Stomach smooth muscle (tissue), 2 donors: ENCODE results near the gene ZCCHC7.
"Not testable (repeated sequence)": the region's sequence is repeated elsewhere in the genome, so short reads cannot be mapped to it uniquely, and the experiment has no call there.

Experiments
- H3K27ac ChIP-seq: one replicate; pipeline ENCODE4 v1.7.0; 2013; ENCODE audit warnings: mild to moderate bottlenecking, low read length, inconsistent platforms
- H3K27me3 ChIP-seq, 2 donors: one replicate each; pipeline ENCODE4 v1.7.0; 2013; ENCODE audit warnings: low read length in 2 of 2; ENCODE audit not compliant: insufficient read depth in 2 of 2, control insufficient read depth in 1 of 2
- H3K36me3 ChIP-seq, 2 donors: one replicate each; pipeline ENCODE4 v1.7.0; 2013; ENCODE audit warnings: low read length in 2 of 2; ENCODE audit not compliant: control insufficient read depth in 2 of 2, insufficient read depth in 2 of 2
- H3K4me1 ChIP-seq: one replicate; pipeline ENCODE4 v1.7.0; 2013; ENCODE audit warnings: low read length; ENCODE audit not compliant: control insufficient read depth, insufficient read depth
- H3K4me3 ChIP-seq, 2 donors: one replicate each; pipeline ENCODE4 v1.7.0; 2013; ENCODE audit warnings: low read length in 2 of 2
- H3K9ac ChIP-seq, 2 donors: one replicate each; pipeline ENCODE4 v1.7.0; 2013; ENCODE audit warnings: low read length in 2 of 2, mild to moderate bottlenecking in 1 of 2
- H3K9me3 ChIP-seq, 2 donors: one replicate each; pipeline ENCODE4 v1.7.0; 2013; ENCODE audit warnings: low read length in 2 of 2; ENCODE audit not compliant: control insufficient read depth in 2 of 2
- donor health status: healthy.
- donor health status: Pancreatic carcinoma.

ZCCHC7 gene

GRCh38 chr9:37172557-37172956, 52.2 kb downstream of the ZCCHC7 start:
- Histone ChIP-seq H3K36me3 (no peaks in the 10 kb centered on the region), H3K27me3 (no peaks in the 10 kb centered on the region), H3K9me3 (no peaks in the 10 kb centered on the region), H3K9ac (no peak overlapping the region), H3K4me3 (no peak overlapping the region), H3K4me1 (no peaks in the 10 kb centered on the region), H3K27ac (no peak overlapping the region)

DNA sequence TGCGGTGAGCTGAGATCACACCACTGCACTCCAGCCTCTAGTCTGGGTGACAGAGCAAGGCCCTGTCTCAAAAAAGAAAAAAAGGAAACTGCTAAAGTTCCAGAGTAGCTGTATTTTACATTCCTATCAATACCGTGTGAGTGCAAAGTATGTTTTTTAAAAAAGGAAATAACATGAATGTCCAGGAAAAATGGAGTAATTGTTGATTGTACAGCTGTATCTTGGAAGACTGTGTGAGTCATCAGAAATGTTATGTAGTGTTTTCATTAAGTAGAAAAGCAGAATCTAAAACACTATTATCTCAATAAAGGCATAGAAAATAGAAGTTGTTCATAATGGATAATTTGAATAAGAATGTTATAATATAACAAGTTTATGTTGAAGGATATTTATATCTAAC, 53.9 kb downstream of the ZCCHC7 start:
- no peak overlapping the region for H3K9ac ChIP-seq
- no peaks in the 10 kb centered on the region for H3K27me3 ChIP-seq
- no peaks in the 10 kb centered on the region for H3K4me1 ChIP-seq
- H3K4me3 ChIP-seq, result no peak overlapping the region
- no peak overlapping the region for H3K27ac ChIP-seq
- H3K36me3 ChIP-seq, result no peaks in the 10 kb centered on the region
- H3K9me3 ChIP-seq, result no peaks in the 10 kb centered on the region

DNA sequence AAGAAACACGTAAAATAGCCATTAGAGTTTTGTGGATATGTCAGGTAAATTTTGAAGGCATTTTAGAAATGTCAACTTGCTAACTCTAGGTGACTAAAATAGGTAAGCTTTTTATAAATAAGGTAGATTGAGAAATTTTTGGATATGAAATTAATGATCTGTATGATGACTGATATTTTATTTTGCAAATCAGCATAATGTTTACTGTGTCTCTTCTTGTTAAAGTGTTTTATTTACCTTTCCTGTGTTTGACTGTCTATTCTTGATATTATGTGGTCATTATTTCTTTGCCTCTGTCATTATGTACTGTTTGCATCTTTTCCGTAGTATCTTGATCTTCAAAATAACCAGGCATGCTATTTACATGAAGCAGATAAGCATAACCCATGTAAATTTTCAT, 58.4 kb downstream of the ZCCHC7 start:
- Histone ChIP-seq H3K36me3 (no peaks in the 10 kb centered on the region), H3K27me3 (no peaks in the 10 kb centered on the region), H3K9me3 (no peaks in the 10 kb centered on the region), H3K27ac (no peak overlapping the region), H3K4me3 (no peak overlapping the region), H3K4me1 (no peaks in the 10 kb centered on the region), H3K9ac (no peak overlapping the region)

DNA sequence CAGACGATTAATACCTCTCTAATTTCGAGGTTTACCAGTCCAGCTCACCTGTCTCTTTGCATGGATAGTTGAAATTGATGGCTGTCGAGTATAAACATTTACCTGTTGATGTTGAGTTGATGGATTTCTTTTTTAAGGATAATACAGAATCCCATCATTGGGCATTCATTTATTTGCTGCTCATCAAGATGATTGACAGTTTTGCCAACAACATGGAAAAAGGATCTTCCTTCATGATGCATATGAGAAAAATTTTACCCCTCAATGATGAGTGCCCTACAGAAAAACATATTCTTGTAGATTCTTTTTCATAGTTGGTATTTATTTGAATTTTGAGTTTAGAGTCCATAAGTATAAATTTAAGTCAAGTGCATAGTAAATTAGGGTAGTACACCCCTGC, 59.2 kb downstream of the ZCCHC7 start:
- Histone ChIP-seq H3K4me3 (no peak overlapping the region), H3K9me3 (no peaks in the 10 kb centered on the region), H3K27ac (no peak overlapping the region), H3K9ac (no peak overlapping the region), H3K27me3 (no peaks in the 10 kb centered on the region), H3K4me1 (no peaks in the 10 kb centered on the region), H3K36me3 (no peaks in the 10 kb centered on the region)

GRCh38 chr9:37180138-37180537, 59.8 kb downstream of the ZCCHC7 start:
- Histone ChIP-seq H3K9me3 (no peaks in the 10 kb centered on the region), H3K27me3 (no peaks in the 10 kb centered on the region), H3K4me3 (no peak overlapping the region), H3K4me1 (no peaks in the 10 kb centered on the region), H3K36me3 (no peaks in the 10 kb centered on the region), H3K9ac (no peak overlapping the region), H3K27ac (no peak overlapping the region)

DNA sequence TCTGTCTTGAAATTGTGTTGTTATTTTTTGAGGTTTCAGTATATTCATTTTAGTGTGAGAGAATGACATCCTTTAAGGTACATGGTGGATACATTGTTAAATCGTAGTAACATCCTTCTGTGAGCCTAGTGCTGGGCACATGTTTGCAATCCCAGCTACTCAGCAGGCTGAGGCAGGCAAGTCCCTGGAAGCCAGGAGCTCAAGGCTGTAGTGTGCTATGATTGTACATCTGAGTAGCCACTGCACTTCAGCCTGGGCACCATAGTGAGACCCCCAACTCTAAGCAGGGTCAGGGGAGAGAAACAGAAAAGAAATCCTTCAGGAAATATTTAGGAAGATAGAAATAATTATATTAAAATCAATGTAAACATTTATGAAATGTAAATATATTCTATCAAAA, 62.3 kb downstream of the ZCCHC7 start:
- H3K27me3 ChIP-seq, result no peaks in the 10 kb centered on the region
- H3K36me3 ChIP-seq, result no peaks in the 10 kb centered on the region
- no peak overlapping the region for H3K9ac ChIP-seq
- H3K27ac ChIP-seq, result no peak overlapping the region
- no peak overlapping the region for H3K4me3 ChIP-seq
- H3K4me1 ChIP-seq, result no peaks in the 10 kb centered on the region
- no peaks in the 10 kb centered on the region for H3K9me3 ChIP-seq

DNA sequence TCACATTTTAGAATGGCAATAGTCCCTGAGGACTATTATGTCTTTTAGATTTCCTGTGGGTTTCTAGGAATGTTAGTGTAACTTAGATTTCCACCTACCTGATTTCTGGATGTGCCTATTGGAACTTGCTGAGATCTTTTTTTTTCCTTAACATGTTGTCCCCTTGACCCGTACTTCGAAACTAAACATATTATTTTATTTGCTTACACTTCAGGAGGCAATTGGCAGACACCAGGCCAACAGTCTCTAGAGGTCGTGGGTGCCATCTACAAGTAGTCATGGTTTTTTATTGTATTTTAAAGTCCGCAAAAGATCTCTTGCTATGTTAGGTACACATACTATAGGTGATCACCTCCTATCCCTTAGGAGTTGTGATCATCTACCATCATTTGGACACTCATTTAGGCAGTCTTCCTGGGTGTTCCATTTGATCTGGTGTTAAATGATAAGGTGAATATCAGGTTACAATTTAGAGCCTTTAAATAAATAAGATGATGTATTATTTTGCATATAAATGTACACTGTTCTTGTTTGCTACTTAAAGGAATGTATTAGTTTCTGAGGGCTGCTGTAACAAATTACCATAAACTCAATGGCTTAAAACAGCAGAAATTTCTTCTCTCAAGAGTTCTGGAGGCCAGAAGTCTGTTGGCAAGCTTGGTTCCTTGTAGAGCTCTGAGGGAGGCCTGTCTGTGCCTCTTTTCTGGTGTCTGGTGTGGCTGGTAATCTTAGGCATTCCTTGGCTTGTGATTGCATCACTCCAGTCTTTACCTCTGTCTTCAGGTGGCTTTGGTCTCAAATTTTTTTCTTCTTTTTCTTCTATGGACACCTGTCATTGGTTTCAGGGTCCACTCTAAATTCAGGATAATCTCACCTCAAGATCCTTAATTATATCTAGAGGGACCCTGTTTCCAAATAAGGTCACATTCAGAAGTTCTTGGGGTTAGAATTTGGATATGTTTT, 64.8 kb downstream of the ZCCHC7 start:
- H3K4me1 ChIP-seq, result no peaks in the 10 kb centered on the region
- no peaks in the 10 kb centered on the region for H3K9me3 ChIP-seq
- no peaks in the 10 kb centered on the region for H3K27me3 ChIP-seq
- H3K9ac ChIP-seq, result no peak overlapping the region
- no peak overlapping the region for H3K27ac ChIP-seq
- no peak overlapping the region for H3K4me3 ChIP-seq
- H3K36me3 ChIP-seq, result no peaks in the 10 kb centered on the region

DNA sequence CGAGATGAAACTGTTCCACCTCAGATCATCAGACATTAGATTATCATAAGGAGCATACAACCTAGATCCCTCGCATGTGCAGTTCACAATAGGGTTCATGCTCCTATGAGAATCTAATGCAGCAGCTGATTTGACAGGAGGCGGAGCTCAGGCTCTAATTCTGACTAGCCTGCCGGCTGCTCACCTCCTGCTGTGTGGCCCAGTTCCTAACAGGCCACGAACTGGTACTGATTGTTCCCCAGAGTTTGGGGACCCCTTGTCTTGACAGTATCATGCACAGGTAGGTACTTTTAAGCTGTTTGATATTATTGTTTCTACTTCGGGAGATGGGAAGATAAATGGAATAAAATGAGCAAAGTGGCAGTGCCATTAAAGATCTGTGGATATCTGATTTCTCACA, 66.9 kb downstream of the ZCCHC7 start:
- no peaks in the 10 kb centered on the region for H3K36me3 ChIP-seq
- H3K9ac ChIP-seq, result no peak overlapping the region
- H3K9me3 ChIP-seq, result no peaks in the 10 kb centered on the region

GRCh38 chr9:37187713-37188439, 67.5 kb downstream of the ZCCHC7 start:
- H3K36me3 ChIP-seq, result no peaks in the 10 kb centered on the region
- H3K27ac ChIP-seq, result no peak overlapping the region

More for the DNA sequence above, 66.9 kb downstream of the ZCCHC7 start:
- H3K27ac ChIP-seq, result no peak overlapping the region
- H3K4me3 ChIP-seq, result no peak overlapping the region
- no peaks in the 10 kb centered on the region for H3K4me1 ChIP-seq
- H3K27me3 ChIP-seq, result no peaks in the 10 kb centered on the region

DNA sequence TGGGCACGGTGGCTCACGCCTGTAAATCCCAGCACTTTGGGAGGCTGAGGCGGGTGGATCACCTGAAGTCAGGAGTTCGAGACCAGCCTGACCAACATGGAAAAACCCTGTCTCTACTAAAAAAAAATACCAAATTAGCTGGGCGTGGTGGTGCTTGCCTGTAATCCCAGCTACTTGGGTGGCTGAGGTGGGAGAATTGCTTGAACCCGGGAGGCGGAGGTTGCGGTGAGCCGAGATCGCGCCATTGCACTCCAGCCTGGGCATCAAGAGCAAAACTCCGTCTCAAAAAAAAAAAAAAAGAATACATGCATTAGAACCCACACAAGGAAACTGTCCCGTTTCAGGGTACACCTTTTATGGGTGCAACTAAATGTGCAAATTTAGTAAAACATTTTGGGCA, 70.4 kb downstream of the ZCCHC7 start:
- not testable (repeated sequence) for H3K27ac ChIP-seq, H3K4me1 ChIP-seq, H3K27me3 ChIP-seq, H3K9me3 ChIP-seq, H3K36me3 ChIP-seq, H3K9ac ChIP-seq, H3K4me3 ChIP-seq

More at GRCh38 chr9:37187713-37188439, 67.5 kb downstream of the ZCCHC7 start:
- Histone ChIP-seq H3K9me3 (no peaks in the 10 kb centered on the region), H3K27me3 (no peaks in the 10 kb centered on the region), H3K4me1 (no peaks in the 10 kb centered on the region), H3K4me3 (no peak overlapping the region), H3K9ac (no peak overlapping the region)
